Omental fat pad (tissue), 4 donors: ENCODE data around the gene PSD2. TPM values are rescaled to one million over a fixed set of nuclear protein-coding genes. Genes with fewer than 3 reads are reported as not detected.
A peak's percentile ranks its signal among the peaks of the same experiment; 100 is the strongest.

Experiments
- ATAC-seq: fragments of 150-250 bp; one replicate; pipeline ENCODE4 v1.9.1; 2016; ENCODE audit warnings: mild to moderate bottlenecking, moderate library complexity; ENCODE audit not compliant: low FRiP score
- DNase-seq: peaks from one replicate; pipeline ENCODE4 v3.0.0-alpha.2; 2019; ENCODE audit warnings: low spot score
- CTCF ChIP-seq, 3 donors: fragments of 450-650 bp; IDR thresholded peaks; one replicate each; pipeline ENCODE4 v1.5.1; 2016 to 2017; ENCODE audit warnings: antibody characterized with exemption in 3 of 3, mild to moderate bottlenecking in 3 of 3, moderate library complexity in 2 of 3
- total RNA-seq, 4 donors: library from RNA; depleted of rRNA; stranded (reverse); fragments of >200 nt; gene quantifications; one replicate each; pipeline ENCODE4 v1.1.0, GENCODE V29; 2016

The PSD2 gene
- total RNA-seq = under 1 TPM in 3 of 4 donors, not detected in 1; 0.12 to 0.46 (median 0.16) TPM

GRCh38 chr5:139795074-139796001 is at the start of gene PSD2:
TSS of gene PSD2 (plus strand) at chr5:139795808. CDS start at chr5:139809441, 13,633 bp downstream.
- ATAC-seq = peak; percentile 46
- TF ChIP-seq CTCF (IDR thresholded peaks at IDR 0.05) = no peak
- DNase-seq = no peak

DNA sequence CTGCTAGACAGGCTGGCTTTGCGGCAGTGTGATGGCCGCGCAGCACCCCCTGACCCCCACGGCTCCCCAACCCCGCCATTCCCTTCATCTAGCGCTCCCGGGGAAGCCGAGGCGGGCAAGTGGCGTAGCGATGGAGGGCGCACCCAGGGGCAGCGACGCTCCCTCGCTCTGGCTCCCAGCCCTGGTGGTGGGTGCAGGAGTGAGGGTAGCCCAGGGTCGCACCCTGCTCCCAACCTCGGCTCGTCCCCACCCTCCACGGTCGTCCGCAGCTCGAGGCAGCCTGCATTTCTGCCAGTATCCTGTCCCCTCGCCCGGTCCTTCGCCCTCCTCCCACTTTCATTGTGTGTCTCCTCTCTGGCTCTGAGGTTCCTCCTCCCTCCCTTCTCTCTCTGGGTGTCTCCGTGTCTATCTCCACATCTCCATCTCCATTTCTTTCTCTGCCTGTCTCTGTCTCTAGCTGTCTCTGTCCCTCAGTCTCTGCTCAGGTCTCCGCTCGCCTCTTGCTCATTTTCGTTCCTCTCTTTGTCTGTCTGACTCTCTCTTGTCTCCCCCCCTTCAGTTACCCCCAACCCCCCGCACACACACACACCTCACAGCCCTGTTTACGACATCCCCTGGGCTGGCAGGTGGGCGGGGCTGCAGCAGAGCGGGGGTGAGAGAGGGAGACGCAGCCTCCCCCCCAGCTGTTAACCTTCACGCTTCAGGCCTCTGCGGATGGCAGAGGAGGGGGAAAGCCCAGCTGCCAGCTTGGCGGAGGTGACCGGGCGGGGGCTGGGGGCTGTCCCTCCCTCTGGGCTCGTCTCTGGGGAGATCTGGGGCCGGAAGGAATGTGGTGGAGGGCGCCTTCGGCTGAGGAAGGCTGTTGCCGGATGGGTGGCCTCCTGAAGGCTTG is 48.7 kb upstream of the PSD2 start:
- TF ChIP-seq CTCF (IDR thresholded peaks at IDR 0.05) = no peak
- DNase-seq = no peak
- ATAC-seq = peak; percentile 29

GRCh38 chr5:139747583-139748504 is 47.8 kb upstream of the PSD2 start:
- ATAC-seq (peak; percentile 13), DNase-seq (peak; percentile 41)
- no peak for TF ChIP-seq CTCF (IDR thresholded peaks at IDR 0.05)

GRCh38 chr5:139748505-139748826 is 47.1 kb upstream of the PSD2 start:
- no peak for TF ChIP-seq CTCF (IDR thresholded peaks at IDR 0.05)
- ATAC-seq (no peak), DNase-seq (no peak)

GRCh38 chr5:139749242-139749641 is 46.4 kb upstream of the PSD2 start:
- ATAC-seq = no peak
- no peak for TF ChIP-seq CTCF (IDR thresholded peaks at IDR 0.05)
- no peak for DNase-seq

DNA sequence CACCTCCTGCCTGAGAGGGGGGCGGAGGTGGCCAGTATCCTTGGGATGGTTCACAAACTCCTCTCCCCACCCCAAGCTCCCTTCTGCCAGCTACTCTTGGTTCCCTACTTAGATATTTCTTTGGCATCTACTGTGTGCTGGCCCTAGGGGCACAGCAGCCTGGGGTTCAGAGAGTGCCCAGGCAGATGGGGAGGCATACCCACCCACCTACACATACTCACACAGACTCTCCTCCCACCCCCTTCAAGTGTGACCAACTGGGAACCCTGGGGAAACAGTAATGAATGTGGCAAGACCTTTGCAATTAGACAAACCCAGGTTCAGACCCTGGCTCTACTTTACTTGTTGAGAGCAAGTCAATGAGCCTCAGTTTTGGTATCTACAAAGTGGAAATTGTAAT is 44.4 kb upstream of the PSD2 start:
- TF ChIP-seq CTCF (IDR thresholded peaks at IDR 0.05) = no peak
- ATAC-seq = no peak
- no peak for DNase-seq
